Panc1 (cell line): ENCODE results near the gene SPAG5.

Source experiments
- POLR2AphosphoS5 ChIP-seq: IDR thresholded peaks from 2 replicates; pipeline ENCODE4 v1.6.1; 2012; ENCODE audit warnings: mild to moderate bottlenecking, low read depth, low read length, moderate library complexity
- REST ChIP-seq, 2 experiments: IDR thresholded peaks; 2 replicates each; pipeline ENCODE4 v1.6.1; 2011 to 2012; ENCODE audit warnings: low read depth in 2 of 2, control low read depth in 1 of 2, low read length in 1 of 2, mild to moderate bottlenecking in 1 of 2, moderate library complexity in 1 of 2; ENCODE audit not compliant: insufficient read depth in 1 of 2

GRCh38 chr17:28620010-28620409 is 21.2 kb upstream of the SPAG5 start:
- TF ChIP-seq REST (IDR thresholded peaks at IDR 0.05; ENCODE audit: insufficient read depth in 1 of 2, low read depth in 2 of 2, low read length in 1 of 2) (no peak), POLR2AphosphoS5 (no peak)
